HG03135 (cell line): ENCODE data around the gene C6orf89.
A peak's percentile ranks its signal among the peaks of the same experiment; 100 is the strongest.

Source experiments
- ATAC-seq: cut with Tn5 transposase; IDR thresholded peaks from one replicate; pipeline ENCODE4 v1.9.1; 2021; ENCODE audit warnings: mild to moderate bottlenecking, moderate library complexity; ENCODE audit not compliant: unreplicated experiment

C6orf89 gene

DNA sequence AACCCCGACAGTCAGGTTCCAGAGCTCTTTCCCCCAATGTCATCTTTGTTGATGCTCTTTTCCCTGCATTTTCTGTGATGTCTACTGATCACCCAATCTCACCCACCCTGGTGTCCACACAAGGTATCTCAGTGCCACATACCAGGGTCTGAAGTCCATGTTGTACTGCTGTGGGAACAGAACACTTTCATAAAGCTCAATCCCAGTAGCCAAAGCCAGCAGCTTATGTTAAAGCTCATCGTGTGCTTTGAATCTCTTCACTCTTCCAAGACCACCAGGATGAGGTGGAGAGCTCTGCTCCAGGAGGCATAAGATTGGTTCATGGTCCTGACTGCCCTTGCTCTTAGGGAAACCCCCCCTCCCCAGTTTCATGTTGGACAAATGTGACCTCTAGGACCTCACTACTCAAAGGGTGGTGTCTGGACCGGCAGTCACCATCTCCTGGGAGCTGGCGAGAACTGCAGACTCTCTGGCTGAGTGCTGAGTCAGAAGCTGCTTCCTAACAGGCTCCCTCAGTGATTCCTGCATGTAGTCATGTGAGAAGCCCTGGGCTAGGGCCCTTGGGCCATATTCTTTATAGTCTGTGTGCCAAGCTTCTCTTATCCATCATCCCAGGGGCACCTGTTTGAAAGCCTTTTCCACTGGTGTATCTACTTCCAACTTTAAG lies 33.1 kb upstream of the C6orf89 start:
- ATAC-seq, result no peak

DNA sequence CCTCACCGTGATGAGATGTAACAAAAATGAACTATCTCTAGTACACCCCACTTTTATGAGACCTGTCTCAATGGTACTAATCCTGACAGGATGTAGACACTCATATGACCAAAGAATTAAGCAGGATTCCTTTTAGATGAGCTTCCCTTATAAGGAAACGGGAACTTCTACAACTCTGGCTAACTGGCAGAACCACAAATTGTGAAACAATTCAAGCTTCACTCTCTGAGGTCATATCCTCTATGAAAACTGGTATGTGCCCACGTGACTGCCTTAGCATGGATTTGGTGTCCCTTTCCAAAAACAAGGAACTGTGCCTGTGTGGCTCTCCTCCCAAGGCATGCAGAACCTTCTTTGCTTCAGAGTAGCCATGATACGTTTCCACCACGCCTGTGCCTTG lies 32.4 kb upstream of the C6orf89 start:
- no peak for ATAC-seq

DNA sequence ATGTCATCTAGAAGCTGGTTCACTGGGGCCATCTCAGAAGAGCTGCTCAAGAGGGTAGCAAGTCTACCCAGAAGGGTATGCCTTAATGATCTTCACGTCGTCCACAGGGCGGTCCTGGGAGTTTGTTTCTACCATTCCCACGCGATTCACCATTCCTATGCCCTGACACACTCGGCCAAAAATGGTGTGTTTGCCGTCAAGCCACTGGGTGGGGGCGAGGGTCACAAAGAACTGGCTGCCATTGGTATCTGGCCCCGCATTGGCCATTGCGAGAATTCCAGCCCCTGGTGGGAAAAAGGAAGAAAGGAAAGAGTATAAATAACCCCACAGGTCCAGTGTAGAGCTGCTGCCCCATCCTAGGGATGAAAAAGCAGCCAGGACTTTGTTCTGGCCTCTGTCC lies 30.0 kb upstream of the C6orf89 start:
- no peak for ATAC-seq

DNA sequence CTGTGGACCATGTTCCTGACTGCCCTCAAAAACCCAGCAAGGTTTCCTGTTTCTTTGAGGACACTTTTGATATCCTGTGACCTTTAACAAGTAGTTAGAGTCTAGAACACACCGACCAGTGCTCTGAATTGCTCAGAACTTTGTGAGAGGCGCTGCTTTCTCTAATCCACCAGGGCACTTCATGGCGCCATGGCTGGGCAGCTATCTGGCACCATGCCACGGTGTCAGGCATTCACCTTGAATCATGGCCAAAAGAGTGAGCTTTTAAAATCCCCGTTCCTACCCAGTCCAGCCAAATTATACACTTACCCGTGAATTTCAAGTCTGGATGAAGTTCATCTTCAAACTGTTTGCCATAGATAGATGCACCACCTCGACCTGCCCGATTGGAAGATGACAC lies 29.5 kb upstream of the C6orf89 start:
- no peak for ATAC-seq

DNA sequence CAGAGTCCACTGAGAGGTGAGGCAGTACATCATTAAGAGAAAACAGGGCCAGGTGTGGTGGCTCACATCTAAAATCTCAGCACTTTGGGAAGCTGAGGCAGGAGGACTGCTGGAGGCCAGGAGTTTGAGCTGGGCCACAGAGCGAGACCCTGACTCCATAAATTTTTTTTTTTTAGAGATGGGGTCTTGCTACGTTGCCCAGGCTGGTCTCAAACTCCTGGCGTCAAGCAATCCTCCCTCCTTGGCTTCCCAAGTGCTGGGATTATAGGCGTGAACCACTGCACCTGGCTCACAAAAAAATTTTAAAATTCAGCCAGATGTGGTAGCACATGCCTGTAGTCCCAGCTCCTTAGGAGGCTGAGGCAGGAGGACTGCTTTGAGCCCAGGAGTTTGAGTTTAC lies 28.4 kb upstream of the C6orf89 start:
- no peak for ATAC-seq

DNA sequence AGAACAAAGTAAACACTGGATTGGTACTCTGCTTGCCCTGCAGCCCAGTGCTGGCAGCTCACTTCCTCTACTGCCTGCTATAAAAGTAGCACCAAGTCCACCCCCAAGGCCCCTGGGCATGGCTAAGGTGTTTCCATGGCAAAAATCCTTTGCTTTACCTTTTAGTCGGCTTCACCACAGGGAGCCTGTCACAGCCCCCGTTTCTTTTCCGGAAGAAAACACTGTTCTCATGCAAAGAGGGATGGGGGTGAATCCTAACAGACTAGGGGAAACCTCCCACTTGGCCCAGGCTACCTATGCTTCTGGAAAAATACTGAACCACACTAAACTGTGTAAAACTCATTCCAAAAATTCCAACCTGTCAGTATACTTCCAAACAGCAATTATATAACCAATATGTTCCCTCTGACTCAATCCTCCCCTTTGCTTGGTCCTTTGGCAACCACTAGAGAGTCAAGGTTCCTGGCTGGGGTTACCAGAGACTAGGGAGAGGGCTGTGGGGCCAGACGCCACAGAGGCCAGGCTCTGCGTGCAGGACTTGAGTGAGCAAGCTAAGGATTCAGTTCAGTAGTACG lies 27.3 kb upstream of the C6orf89 start:
- ATAC-seq, result no peak

DNA sequence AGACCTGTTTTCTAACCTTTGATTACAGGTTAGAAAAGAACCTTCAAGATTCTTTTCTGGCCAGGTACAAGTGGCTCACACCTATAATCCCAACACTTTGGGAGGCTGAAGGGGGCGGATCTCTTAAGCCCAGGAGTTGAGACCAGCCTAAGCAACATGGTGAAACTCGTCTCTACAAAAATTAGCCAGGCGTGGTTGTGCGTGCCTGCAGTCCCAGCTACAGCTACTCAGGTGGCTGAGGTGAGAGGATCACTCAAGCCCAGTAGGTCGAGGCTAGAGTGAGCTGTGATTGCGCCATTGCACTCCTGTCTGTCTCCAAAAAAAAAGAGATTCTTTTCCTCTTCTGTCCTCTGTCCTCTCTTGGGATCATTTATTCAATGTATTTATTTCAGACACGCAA lies 25.6 kb upstream of the C6orf89 start:
- no peak for ATAC-seq

DNA sequence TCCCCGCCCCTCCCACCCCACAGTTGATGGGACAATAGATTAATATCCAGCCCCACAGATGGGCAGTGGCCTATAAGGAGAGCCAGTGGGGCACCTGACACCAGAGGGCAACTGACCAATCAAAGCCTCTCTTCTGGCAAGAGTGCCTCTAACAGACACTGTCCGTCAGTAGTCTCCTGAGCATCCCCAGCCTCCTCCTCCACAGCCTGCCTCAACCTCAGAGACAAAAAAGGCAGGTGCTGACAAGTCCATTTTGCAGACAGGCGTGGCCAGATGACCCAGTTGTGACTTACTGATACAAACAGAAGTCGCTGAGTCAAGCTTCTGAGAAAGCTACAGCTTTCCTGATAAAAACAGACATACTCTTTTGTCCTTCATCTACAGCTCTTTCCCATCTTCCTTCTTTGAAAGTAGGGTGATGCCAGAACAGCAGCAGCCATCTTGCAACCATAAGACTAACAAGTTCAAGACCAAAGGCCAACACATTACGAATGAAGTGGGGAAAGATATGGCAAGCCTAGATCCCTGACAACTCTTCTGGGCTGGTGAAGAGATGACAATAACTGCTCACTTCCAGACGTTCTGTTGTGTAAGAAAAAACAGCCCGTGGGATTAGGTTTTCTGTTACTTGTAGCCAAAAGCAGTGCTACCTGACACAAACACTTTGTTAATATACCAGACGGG lies 23.4 kb upstream of the C6orf89 start:
- no peak for ATAC-seq

DNA sequence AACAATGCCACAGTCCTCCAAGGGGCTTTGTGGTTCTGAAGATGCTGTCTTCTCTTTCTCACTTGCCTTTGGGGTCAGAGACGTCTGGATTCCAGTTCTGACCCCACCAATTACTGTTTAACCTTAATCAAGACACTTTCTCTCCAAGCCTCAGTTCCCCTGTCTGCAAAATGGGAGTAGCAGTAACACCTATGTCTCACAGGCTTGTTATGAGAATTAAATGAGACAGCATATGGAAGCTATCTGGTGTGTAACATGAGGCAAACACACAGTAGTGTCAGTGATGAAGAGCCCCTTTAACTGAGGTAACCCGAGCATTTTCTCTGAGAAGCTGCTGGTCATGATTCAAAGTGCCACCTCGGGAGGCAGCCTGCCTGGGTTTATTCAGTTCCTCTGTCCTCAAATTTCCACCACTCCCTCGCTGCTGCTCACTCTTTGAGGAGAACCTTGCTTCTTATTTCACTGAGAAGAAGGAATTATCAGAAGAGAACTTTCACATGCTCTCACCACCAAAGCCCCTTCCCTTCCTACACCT lies 22.8 kb upstream of the C6orf89 start:
- ATAC-seq, result no peak

DNA sequence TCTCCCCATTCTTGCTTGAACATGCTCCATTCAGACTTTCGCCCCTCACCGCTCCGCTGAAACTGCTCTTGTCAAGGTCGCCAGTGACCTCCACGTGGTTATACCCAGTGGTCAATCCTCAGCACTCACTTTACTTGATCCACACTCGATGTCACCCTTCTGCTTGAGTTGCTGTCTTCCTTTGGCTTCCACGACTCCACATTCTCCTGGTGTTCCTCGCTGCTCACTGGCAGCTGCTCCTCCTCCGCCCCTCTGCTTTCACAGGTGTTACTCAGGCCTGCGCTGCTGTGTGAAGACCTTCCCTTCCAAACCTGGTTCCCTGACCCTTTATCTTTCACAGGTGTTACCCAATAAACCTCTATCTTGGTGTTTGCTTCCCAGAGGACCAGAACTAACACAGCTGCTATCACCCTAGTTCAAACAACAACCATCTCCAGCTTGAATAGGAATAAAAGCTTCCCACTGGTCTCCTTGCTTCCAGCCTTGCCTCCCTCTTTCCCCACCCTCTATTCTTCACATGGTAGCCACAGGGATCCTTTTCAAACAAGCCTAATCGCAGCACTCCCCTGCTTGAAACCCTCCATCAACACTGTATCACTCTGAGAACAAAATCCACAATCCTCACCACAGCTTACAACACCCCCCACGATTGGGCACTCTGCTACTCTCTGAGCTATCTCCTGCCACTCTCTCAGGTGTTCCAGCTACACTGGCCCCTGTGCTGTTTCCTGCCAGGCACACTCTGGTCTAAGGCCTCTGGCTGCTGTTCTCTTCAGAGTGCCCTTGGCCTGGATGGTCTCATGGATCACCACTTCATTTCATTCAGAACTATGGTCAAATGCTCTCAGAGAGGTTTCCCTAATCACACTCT lies 21.8 kb upstream of the C6orf89 start:
- no peak for ATAC-seq

DNA sequence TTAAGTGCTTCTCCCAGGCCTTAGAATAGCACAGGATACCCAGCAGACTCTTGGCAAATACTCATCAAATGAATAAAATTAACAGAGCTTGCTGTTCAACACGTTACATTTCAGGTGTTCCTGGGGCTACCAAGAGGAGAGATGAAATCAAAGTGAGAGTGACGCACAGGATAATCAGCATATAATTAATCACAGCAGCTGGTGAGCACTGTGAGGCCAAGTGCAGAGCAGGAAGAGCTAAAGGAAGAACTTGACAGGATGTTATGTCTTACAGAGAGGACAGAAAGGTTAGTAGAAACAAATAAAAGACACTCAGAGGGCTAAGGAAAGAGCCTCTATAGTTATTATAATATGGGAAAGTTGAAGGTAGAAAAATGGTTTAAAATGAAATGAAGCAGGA lies 19.9 kb upstream of the C6orf89 start:
- no peak for ATAC-seq

DNA sequence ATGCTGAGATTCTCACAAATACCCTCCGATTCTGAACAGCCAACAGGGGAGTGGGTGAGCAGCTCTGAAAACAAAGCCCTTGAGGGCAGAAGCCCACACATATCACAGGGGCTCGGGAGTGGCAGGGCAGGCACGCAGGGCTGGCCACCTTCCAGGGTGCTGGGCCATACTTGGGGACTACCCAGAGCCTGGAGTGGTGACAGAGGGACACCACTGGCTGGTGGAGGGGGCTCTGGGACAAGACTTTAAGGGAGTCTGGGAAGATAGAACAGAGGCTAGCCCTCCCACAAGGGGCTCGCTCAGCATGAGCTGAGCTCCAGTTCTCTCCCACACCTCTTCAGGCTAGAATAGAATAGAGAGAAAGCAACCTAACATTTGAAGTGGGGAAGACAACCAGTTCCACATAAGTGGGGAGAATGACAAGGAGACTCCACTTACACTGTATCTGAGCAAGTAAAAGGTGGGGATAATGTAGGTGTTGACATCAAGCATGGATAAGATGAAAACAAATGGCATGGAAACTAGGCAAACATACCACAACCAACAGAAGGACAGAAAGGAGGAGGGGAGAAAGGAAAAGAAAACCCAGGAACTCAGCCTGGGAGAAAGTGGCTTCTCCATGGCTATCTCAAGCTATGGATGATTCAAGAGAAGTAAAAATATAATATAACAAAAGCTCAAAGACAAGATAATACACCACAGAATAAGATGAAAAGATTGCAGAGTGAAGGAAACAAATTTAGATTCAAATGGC lies 18.1 kb upstream of the C6orf89 start:
- ATAC-seq, result no peak

DNA sequence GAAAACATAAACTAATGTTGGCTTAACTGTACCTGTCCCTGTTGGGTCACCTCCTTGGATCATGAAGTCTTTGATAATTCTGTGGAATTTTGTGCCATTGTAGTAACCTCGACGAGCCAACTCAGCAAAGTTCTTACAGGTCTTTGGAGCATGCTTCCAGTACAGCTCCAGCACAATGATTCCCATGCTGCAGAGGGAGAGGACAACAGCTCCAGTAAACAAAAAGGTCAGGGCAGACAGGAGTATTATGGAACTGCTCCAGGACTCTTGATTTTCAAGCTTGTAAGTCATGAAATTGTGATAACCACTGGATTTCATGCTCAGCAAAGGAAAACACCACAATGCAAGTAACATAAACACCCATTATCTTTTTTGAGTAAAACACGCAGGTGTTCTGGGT lies 14.1 kb upstream of the C6orf89 start:
- no peak for ATAC-seq

DNA sequence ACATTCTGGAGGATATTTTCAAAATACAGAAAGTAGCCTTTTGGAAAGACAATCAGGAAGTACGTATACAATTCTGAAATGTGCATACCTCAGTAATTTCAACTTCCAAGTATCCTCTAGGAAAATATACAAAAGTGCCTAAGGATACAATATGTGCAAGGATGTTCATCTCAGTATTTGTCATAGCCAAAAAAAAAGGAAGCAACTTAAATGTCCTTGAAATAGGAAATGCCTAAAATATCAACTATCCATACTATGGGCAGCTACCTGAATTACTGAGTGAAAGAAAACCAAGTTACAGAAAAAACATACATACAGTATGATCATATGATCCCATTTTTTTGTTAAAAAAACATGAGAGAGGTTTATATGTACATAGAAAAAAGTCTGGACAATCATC lies 12.6 kb upstream of the C6orf89 start:
- no peak for ATAC-seq

DNA sequence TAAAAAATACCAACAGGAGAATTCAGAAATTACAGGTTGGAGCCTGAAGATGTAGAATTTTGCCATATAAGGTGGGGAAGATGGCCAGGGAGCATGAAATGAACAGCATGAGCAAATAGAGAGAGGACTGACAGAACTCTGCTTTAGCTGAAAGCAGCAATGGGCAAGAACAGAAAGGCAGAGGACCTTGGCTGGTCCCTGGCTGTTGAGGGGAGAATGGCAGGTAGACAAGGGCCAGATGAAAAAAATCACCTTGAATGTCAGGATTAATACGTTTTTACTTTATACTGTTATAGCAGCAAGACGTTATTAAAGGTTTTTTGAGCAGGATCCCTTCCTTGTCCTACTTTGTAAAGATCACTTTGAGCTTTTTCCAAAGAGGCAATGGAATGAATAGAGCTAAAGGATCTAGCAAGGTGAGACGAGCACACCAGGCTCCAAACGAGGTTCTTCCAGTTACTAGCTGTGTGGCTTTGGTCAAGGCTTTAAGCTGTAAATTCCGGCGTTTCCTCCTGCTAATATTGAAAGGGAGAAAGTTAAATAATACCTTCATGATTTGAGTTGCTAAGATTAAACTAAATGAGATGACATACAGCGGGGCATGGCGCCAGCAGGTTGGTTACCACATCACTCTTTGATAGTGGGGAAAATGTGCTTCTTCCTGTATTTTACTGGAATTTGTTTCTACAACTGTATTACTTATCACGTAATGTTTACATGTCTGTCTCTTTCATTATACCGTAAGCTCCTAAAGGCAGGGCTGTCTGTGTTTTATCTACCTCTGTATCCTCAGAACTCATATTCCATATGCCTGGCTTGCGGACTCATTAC lies 11.9 kb upstream of the C6orf89 start:
- ATAC-seq, result no peak

DNA sequence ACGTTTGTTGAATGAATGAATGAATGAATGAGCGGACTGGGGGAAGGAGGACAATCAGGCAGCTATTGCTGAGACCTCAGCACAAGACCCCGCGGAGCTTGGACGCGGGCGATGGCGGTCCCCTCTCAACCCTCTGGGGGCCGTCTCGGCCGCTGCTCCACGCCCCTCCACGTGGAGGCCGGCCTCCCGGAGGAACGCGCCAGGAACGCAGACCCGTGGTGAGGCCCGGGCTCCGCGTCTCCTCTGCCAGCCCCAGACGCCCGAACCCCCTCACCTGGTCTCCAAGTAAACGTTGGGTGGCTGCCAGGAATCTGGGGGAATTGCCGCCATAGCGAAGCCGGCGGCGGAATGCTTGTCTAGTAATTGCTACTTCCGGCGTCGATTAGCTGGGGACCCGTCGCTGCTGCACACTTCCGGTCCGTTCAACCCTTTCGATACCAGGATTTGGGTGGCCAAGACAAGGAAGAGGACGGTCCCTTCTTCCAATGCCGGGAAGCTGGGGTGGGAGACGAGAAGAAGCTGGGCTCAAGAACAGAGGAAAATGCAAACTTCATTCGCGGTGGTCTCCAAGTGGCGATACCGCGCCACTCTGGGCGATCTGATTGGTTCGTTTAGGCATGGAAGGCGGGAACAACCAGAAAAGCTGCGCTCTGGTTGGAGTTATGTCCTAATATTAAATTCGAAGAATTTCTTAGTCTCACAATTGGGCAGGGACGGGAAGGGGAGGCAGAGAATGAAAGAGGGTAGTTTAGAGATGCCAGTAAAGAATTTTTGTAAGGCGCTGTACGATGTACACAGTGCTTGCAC lies 11.1 kb upstream of the C6orf89 start, which contains the start of gene PPIL1:
Gene PPIL1 (minus strand): TSS at position 361 of the 807 bp plus-strand sequence. CDS start 31 bp downstream, at position 330.
- peak; percentile 76 for ATAC-seq

DNA sequence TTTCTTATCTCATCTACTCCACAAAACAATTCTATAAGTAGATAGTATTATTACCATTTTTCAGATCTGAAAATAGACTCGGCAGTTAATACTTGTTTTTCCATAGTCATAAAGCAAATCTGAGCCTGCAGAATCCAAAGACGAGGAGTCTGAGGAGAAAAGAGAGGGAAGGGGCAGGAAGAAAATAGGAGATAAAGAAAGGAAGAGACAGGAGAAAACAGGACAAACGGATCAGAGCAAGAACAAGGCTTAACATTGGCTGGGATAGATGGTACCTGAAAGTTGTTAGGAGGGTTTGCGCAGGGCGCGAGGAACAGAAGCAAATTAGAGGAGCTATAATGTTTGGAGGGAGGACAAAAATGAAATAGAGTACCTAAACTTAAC lies 10.5 kb upstream of the C6orf89 start:
- ATAC-seq, result no peak

DNA sequence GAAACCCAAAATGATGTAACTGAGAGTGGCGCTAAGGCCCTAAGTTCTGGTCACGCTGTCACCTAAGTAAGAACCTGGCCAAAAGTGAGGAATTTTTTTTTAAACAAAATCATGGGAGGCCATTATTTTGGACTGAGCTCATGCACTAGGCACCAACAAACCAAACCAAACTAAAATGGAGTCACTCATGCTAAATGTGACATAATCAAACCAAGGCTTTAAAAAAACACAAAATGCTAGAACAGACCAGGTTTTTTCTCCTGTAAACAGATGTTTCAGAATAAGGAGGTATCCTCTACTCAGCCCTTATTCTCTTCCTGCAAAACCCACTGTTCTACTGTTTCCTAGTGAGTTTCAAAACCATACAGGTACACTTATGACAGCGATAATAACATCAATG lies 1.1 kb upstream of the C6orf89 start:
- ATAC-seq, result no peak
